ENCODE results near the gene EHBP1L1.

EHBP1L1 gene

GRCh38 chr11:65623177-65623576, 47.3 kb downstream of the EHBP1L1 start:
- TF ChIP-seq CTCF (IDR thresholded peaks at IDR 0.05; ENCODE audit: low read depth, low read length), result no peak
- no peak for DNase-seq (ENCODE audit: low read depth in 2 of 2)
- no peak overlapping the region for H3K4me3 ChIP-seq (replicated peaks in 1 of 2; ENCODE audit: low read depth in 2 of 2, low read length in 2 of 2)

GRCh38 chr11:65623852-65624616, 48.2 kb downstream of the EHBP1L1 start:
- DNase-seq (ENCODE audit: low read depth in 2 of 2), result no peak
- no peak overlapping the region for H3K4me3 ChIP-seq (replicated peaks in 1 of 2; ENCODE audit: low read depth in 2 of 2, low read length in 2 of 2)
- no peak for TF ChIP-seq CTCF (IDR thresholded peaks at IDR 0.05; ENCODE audit: low read depth, low read length)

- no peak for TF ChIP-seq CTCF (IDR thresholded peaks at IDR 0.05; ENCODE audit: low read depth, low read length)
- H3K4me3 ChIP-seq (replicated peaks in 1 of 2; ENCODE audit: low read depth in 2 of 2, low read length in 2 of 2), result no peak overlapping the region
- DNase-seq (ENCODE audit: low read depth in 2 of 2), result no peak
These were observed 49.2 kb downstream of the EHBP1L1 start for GRCh38 chr11:65624931-65625627.

- TF ChIP-seq CTCF (IDR thresholded peaks at IDR 0.05; ENCODE audit: low read depth, low read length), result peak; percentile 50
- no peak overlapping the region for H3K4me3 ChIP-seq (replicated peaks in 1 of 2; ENCODE audit: low read depth in 2 of 2, low read length in 2 of 2)
- DNase-seq (ENCODE audit: low read depth in 2 of 2), result peak; percentile 46 to 51
These were observed 49.9 kb downstream of the EHBP1L1 start for GRCh38 chr11:65625628-65626342.

- no peak overlapping the region for H3K4me3 ChIP-seq (replicated peaks in 1 of 2; ENCODE audit: low read depth in 2 of 2, low read length in 2 of 2)
- TF ChIP-seq CTCF (IDR thresholded peaks at IDR 0.05; ENCODE audit: low read depth, low read length), result no peak
- no peak for DNase-seq (ENCODE audit: low read depth in 2 of 2)
These were observed 51.3 kb downstream of the EHBP1L1 start for GRCh38 chr11:65627202-65627601.

GRCh38 chr11:65629579-65629978, 53.7 kb downstream of the EHBP1L1 start:
- no peak for TF ChIP-seq CTCF (IDR thresholded peaks at IDR 0.05; ENCODE audit: low read depth, low read length)
- no peak overlapping the region for H3K4me3 ChIP-seq (replicated peaks in 1 of 2; ENCODE audit: low read depth in 2 of 2, low read length in 2 of 2)
- no peak for DNase-seq (ENCODE audit: low read depth in 2 of 2)
